PC-3 (cell line): ENCODE data around the gene SF1. TPM values are rescaled to one million over a fixed set of nuclear protein-coding genes. Genes with fewer than 3 reads are reported as not detected.

Source experiments
- ATAC-seq: fragments of 200-7000 bp; cut with Tn5 transposase; 2 replicates; pipeline ENCODE4 v1.9.1; 2020; ENCODE audit warnings: mild to moderate bottlenecking, moderate library complexity
- BruUV-seq: library from RNA; stranded (reverse); fragments of 400-500 nt; replicated peaks from 2 replicates; lab custom pipeline; 2021; lab: Mats Ljungman, UMichigan
- CTCF ChIA-PET: fragments of 300-600 bp; sonication (Branson Sonifier 250); formaldehyde crosslinking; loops from one replicate; lab custom pipeline; 2022; ENCODE audit warnings: antibody characterized with exemption; lab: Charles Lee
- POLR2A ChIA-PET: fragments of 300-600 bp; sonication (Branson Sonifier 250); formaldehyde crosslinking; loops from one replicate; lab custom pipeline; 2022; ENCODE audit warnings: antibody characterized with exemption; ENCODE audit not compliant: unreplicated experiment; lab: Charles Lee
- DNase-seq: peaks from one replicate; pipeline ENCODE4 v3.0.0-alpha.2; 2015
- H2AFZ ChIP-seq: fragments of 300-600 bp; sonication (generic); 2 replicates; pipeline ENCODE4 v1.6.0; 2016; ENCODE audit warnings: antibody characterized with exemption, low read length
- H3F3A ChIP-seq: fragments of 300-600 bp; sonication (generic); one replicate; pipeline ENCODE4 v1.6.0; 2017; ENCODE audit warnings: antibody characterized with exemption, low read length, control low read depth, mild to moderate bottlenecking; ENCODE audit not compliant: unreplicated experiment
- H3K27ac ChIP-seq: fragments of 300-600 bp; sonication (generic); 2 replicates; pipeline ENCODE4 v1.5.1; 2016; ENCODE audit warnings: mild to moderate bottlenecking, low read length
- H3K27me3 ChIP-seq: fragments of 300-600 bp; sonication (generic); 2 replicates; pipeline ENCODE4 v1.6.1; 2016; ENCODE audit warnings: low read length, mixed read lengths
- H3K36me3 ChIP-seq: fragments of 300-600 bp; sonication (generic); 2 replicates; pipeline ENCODE4 v1.6.1; 2016; ENCODE audit warnings: low read depth, mixed run types, low read length, mixed read lengths
- H3K4me1 ChIP-seq: fragments of 300-600 bp; sonication (generic); 2 replicates; pipeline ENCODE4 v1.5.1; 2016; ENCODE audit warnings: low read length; ENCODE audit not compliant: insufficient read depth
- H3K4me2 ChIP-seq: fragments of 300-600 bp; sonication (generic); 2 replicates; pipeline ENCODE4 v1.6.0; 2016; ENCODE audit warnings: low read length
- H3K4me3 ChIP-seq: fragments of 300-600 bp; sonication (generic); 2 replicates; pipeline ENCODE4 v1.5.1; 2016; ENCODE audit warnings: mild to moderate bottlenecking, low read length, mixed read lengths
- H3K79me2 ChIP-seq: fragments of 300-600 bp; sonication (generic); 2 replicates; pipeline ENCODE4 v1.6.1; 2017; ENCODE audit warnings: low read length, mixed read lengths
- H3K9ac ChIP-seq: fragments of 300-600 bp; sonication (generic); 2 replicates; pipeline ENCODE4 v1.6.0; 2016; ENCODE audit warnings: mild to moderate bottlenecking, low read length
- H3K9me2 ChIP-seq: fragments of 300-600 bp; sonication (generic); replicated peaks from 2 replicates; pipeline ENCODE4 v1.6.1; 2016; ENCODE audit warnings: mixed run types, low read length, mixed read lengths
- H3K9me3 ChIP-seq: fragments of 300-600 bp; sonication (generic); 2 replicates; pipeline ENCODE4 v1.6.1; 2016; ENCODE audit warnings: low read length, mixed read lengths
- H4K20me1 ChIP-seq: fragments of 300-600 bp; sonication (generic); 2 replicates; pipeline ENCODE4 v1.6.1; 2016; ENCODE audit warnings: low read length, mixed read lengths
- EZH2 ChIP-seq: fragments of 300-600 bp; sonication (generic); IDR thresholded peaks from one replicate; pipeline ENCODE4 v1.6.1; 2017; ENCODE audit warnings: antibody characterized with exemption, mild to moderate bottlenecking, low read length; ENCODE audit not compliant: unreplicated experiment
- EZH2phosphoT487 ChIP-seq: fragments of 300-600 bp; sonication (generic); IDR thresholded peaks from 2 replicates; pipeline ENCODE4 v1.6.1; 2018; ENCODE audit warnings: mild to moderate bottlenecking, antibody characterized with exemption, low read length, borderline replicate concordance
- intact Hi-C: fragments of 100-400 bp; cut with micrococcal nuclease; formaldehyde crosslinking; loops from 2 replicates; pipeline ENCODE4 v1.9.0; 2023
- total RNA-seq: library from RNA; depleted of rRNA; stranded (reverse); fragments of >200 nt; gene quantifications from 2 replicates; pipeline ENCODE4 v1.2.3, GENCODE V29; 2014
- TF ChIP-seq, protein P1 (sequence below): fragments of 300-600 bp; sonication (generic); conservative IDR thresholded peaks from 2 replicates; pipeline ENCODE4 v1.5.1; 2017; ENCODE audit warnings: antibody characterized with exemption, low read depth, mild to moderate bottlenecking, low read length

SF1 gene
- total RNA-seq, 1 experiment from 2014 or later, result 217 TPM

DNA sequence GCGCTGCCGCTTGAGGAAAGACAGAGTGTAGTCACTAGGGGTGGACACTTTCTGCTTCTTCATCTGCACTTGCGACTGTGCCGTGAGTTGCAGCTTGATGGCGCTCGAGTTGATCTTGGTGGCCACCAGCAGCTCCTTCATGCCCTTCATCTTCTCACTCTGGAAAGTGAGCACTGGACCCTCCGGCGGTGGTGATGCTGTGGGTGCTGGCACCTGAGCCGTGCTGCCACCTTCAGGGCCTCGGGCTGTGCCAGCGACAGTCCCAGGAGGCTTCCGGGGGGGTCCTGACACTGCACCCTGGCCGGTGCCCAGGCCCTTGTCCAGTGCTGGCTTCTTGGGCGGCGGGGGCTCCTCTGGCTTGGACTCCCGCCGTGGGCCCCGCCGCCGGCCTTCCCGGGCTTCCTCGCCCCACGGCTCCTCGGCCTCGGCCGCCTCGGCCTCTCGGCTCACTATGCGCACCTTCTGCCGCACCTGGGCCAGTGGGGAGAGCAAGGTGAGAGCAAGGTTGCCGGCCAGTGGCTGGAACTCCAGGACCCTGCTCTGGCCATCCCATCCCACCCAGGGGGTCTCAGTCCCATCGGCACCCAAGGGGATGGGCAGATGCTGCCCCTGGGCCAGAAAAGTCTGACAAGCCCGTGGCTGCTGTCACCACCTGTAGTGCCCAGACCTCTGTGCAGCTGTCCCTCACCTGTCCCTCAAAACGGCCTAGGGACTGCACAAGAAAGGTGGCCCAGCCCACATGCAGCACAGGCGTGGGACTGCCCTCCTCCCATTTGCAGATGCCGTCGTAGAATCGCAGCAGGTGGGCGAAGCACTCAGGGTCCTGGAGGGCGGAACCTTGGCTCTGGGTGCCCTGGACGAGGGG lies 26.2 kb upstream of the SF1 start:
- peak overlapping the region; percentile 75; the same call in 1 of the 2 replicates for H3K4me3 ChIP-seq
- BruUV-seq, result no TSS peak
- ATAC-seq (no peak), DNase-seq (no peak)
- POLR2A ChIA-PET, result no interaction called here
- TF ChIP-seq, protein P1, sequence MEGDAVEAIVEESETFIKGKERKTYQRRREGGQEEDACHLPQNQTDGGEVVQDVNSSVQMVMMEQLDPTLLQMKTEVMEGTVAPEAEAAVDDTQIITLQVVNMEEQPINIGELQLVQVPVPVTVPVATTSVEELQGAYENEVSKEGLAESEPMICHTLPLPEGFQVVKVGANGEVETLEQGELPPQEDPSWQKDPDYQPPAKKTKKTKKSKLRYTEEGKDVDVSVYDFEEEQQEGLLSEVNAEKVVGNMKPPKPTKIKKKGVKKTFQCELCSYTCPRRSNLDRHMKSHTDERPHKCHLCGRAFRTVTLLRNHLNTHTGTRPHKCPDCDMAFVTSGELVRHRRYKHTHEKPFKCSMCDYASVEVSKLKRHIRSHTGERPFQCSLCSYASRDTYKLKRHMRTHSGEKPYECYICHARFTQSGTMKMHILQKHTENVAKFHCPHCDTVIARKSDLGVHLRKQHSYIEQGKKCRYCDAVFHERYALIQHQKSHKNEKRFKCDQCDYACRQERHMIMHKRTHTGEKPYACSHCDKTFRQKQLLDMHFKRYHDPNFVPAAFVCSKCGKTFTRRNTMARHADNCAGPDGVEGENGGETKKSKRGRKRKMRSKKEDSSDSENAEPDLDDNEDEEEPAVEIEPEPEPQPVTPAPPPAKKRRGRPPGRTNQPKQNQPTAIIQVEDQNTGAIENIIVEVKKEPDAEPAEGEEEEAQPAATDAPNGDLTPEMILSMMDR, result 0 out of 2 replicates have a peak, but pooled peaks have one; percentile 15
- TF ChIP-seq EZH2phosphoT487 (no peak), EZH2 (no peak)
- intact Hi-C loops, result no loop called here
- peaks cover 22% of the 10 kb centered on the region for H3K79me2 ChIP-seq
- no peaks in the 10 kb centered on the region for H3K27me3 ChIP-seq
- H3K9ac ChIP-seq, result no peak overlapping the region
- H3F3A ChIP-seq, result peaks cover 10% of the 10 kb centered on the region
- H3K9me2 ChIP-seq, result no peaks in the 10 kb centered on the region
- no peaks in the 10 kb centered on the region; the same call in 1 of the 2 replicates for H3K36me3 ChIP-seq
- no peaks in the 10 kb centered on the region for H3K9me3 ChIP-seq
- no peak overlapping the region for H2AFZ ChIP-seq
- H4K20me1 ChIP-seq, result no peaks in the 10 kb centered on the region
- H3K4me2 ChIP-seq, result peak overlapping the region; percentile 91
- H3K4me1 ChIP-seq, result peaks cover 26% of the 10 kb centered on the region
- CTCF ChIA-PET, result interaction anchor here (0.5 to 1.0 kb wide), 5 partner anchors 9 to 40 kb away, joined by 3 to 6 read pairs (median 3); partner anchors contain the start of gene CDC42BPG
- 0 out of 2 replicates have a peak overlapping the region, but pooled peaks have one; percentile 66 for H3K27ac ChIP-seq

GRCh38 chr11:64803846-64804345 lies 25.6 kb upstream of the SF1 start:
- Histone ChIP-seq H3F3A (peaks cover 10% of the 10 kb centered on the region), H3K27ac (peak overlapping the region; percentile 66), H4K20me1 (no peaks in the 10 kb centered on the region), H3K9ac (peak overlapping the region; percentile 71; the same call in 1 of the 2 replicates), H3K79me2 (peaks cover 15% of the 10 kb centered on the region; the same call in 1 of the 2 replicates), H3K4me3 (peak overlapping the region; percentile 75), H3K9me3 (no peaks in the 10 kb centered on the region), H3K27me3 (no peaks in the 10 kb centered on the region), H3K9me2 (no peaks in the 10 kb centered on the region), H3K4me1 (peaks cover 19% of the 10 kb centered on the region), H2AFZ (peak overlapping the region; percentile 81), H3K36me3 (no peaks in the 10 kb centered on the region; the same call in 1 of the 2 replicates), H3K4me2 (peak overlapping the region; percentile 91)
- ATAC-seq (peak; percentile 53), DNase-seq (no peak)
- no peak for TF ChIP-seq EZH2phosphoT487
- no peak for TF ChIP-seq EZH2
- TF ChIP-seq, protein P1, result no peak
- BruUV-seq, result TSS peak; percentile 22
- POLR2A ChIA-PET, result no interaction called here
- CTCF ChIA-PET, result interaction anchor here (0.5 to 1.0 kb wide), 5 partner anchors 9 to 40 kb away, joined by 3 to 6 read pairs (median 3); partner anchors contain the start of gene CDC42BPG
- intact Hi-C loops, result loop anchor here (2.0 kb wide), 2 partner anchors 25 to 43 kb away; partner anchors contain the start of gene SF1
